GM19395 (cell line): ENCODE measurements around the gene SORCS2.

Experiments
- ATAC-seq: cut with Tn5 transposase; IDR thresholded peaks from one replicate; pipeline ENCODE4 v1.9.1; 2021; ENCODE audit warnings: mild to moderate bottlenecking, moderate library complexity; ENCODE audit not compliant: unreplicated experiment

The SORCS2 gene

DNA sequence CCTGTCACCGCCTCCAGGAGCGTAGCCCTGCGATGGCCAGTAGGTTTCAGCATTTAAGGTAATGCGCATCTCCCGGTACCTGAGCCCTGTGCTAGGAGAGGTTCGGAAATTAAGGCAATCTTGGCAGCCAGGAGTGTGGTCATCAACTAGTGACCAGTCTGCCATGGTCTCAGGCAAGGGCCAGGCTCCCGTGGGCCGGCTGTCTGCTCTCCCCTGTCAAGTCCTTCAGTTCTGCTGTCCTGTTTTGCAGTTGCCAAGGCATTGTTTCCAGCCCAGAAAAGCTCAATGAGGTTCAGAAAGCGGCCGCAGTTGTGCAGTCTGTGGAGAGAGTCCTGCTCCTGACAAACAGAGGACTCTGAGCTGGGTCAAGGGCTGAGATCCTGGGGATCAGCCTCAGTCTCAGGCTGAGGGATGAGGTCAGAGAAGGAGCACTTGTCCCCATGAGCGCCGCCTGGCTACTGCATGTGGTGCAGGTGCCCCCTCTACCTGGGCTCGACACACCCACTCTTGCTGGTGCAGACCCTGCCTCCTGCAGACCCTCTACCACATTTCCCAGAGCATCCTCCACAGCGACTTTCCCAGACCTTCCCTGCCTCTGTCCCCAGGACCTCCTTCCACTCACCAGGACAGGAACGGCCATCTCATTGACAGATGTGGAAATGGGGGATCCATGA is 295.8 kb downstream of the SORCS2 start:
- no peak for ATAC-seq

- ATAC-seq, result no peak
These were observed 299.6 kb downstream of the SORCS2 start for GRCh38 chr4:7491915-7492314.

DNA sequence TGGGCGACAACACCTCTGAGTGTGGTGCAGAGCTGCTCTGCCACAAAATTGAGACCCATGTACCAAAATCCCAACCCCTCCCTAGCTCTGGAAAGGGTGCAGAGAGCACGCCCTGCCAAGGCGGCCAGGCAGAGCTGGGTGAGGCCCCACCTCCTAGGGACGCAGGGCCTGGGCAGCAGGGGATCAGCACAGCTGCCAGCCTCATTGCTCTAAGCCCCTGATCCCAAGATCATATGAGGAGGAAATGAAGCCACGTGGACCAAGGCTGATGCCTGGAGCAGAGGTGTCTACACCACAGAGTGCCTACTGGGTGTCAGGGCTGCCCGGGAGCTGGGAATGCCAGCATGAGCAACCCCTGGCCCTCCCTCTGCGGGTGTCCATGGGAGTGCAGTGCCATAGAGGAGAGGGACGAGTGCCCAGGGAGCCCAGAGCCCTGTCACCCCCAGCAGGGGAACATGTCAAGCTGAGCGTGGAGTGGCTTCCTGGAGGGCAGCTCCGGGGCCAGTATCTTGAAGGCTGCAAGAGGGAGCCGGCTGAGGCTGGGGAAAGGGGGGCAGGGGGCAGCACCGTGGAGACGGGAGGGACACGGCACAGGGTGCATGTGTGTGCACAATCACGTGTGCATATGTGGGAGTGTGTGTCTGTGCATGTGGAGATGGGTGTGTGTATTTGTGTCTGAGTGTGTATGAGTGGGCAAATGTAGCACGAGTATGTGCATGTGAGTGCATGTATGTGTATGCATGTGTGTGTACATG is 306.3 kb downstream of the SORCS2 start:
- no peak for ATAC-seq

DNA sequence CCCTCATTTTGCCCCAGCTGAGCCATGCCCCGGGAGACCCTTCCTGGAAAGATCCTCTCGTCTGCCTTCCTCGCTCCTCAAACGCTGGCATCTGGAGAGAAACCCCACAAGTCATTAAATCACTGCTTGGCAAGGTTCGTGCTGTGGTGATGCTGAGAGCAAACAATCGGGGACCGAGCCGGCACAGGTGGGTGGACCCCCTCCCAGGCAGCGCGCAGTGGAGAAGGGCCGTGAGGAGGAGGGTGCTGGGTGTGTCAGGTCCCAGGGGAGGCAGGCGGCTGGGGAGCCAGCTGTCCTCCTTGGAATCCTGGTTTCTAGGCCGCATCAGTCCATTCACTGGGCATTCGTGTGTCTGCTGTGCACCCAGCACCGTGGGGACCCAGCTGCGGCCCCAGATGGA is 307.3 kb downstream of the SORCS2 start:
- no peak for ATAC-seq

- ATAC-seq, result no peak
These were observed 308.1 kb downstream of the SORCS2 start for GRCh38 chr4:7500404-7500803.

DNA sequence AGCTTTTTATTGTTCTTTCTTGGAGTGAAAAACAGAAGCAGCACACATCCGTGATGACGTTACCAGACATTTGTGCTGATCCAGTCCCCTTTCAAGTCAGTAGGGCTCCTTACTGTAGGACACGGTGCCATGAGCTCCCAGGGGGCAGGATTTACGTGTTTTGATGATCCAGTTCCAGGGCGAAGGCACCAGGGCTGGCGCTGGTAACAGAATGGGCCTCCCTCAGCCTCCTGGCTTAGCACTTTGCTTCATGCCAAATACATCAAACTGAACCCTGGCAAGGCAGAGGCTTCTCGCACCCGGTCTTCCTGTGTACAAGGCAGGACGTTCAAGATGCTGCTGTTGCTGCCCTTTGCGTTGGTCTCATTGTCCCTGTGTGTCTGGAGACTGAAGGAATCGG is 309.0 kb downstream of the SORCS2 start:
- ATAC-seq, result no peak

- no peak for ATAC-seq
These were observed 309.5 kb downstream of the SORCS2 start for GRCh38 chr4:7501873-7502272.

DNA sequence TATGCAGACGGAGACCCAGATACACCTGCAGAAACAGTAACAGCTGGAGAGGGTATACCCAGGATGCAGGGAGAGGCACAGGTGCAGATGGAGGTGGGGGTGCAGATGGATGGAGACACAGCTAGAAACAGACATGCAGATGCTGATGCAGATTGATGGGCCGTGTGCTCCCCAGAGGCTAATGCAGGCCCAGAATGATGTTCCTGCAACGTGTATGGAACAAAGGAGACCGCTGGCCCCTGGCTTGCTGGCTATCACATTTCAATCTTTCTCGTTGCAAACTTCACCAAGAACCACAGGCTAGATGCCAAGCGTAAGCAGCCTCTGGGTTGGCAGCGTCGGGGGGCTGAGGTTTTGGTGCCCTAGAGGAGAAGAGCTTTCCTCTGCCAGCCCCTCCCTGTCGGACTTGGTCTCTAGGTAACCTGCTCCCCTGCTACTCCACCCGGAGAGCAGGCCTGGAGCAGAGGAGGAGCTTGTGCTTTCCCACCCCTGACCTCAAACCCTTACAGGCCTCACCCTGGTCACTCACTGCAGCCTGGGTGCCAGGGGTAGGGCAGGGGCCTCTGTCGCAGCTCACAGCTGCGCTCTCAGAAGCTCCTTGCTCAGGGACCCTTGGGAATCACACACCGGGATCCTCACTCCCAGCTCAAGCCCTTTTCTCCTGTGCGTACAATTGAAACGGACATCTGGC is 311.4 kb downstream of the SORCS2 start:
- ATAC-seq, result no peak

GRCh38 chr4:7505116-7505900 is 313.0 kb downstream of the SORCS2 start:
- no peak for ATAC-seq

DNA sequence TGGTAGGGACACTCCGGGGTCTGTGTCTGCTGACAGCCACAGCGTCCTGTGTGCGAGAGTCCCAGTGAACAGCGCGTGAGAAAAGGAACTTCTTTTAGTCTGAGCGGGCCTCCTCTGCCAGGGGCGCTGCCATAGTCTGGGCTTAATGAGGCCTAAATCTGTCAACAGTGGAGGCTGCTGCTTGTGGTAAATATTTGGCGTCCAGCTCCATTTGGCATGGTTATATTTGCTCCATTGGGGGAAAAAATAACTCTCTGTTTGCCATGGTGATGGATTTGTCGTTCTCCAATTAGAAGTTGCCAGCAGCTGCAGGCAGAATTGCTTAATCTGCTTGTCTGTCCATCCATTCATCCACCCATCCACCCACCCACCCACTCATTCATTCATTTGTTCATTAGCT is 313.8 kb downstream of the SORCS2 start:
- ATAC-seq, result no peak

DNA sequence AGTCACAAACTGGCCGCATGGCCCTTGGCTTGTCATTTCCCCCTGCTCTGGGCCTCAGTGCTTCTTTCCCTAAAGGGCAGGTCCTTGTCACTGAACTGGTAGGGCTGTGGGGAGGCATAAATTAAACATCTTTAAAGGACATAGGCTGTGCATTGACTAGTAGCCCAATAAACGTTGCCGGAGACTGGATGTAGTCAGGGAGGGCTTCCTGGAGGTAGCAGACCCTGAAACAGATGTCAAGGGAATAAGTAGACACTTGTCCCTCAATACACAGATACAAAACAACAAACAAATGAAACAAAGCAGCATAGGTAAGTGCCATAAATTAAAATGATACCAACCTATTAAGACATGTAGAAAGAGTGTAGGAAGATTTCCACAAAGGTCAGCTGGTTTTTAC is 314.2 kb downstream of the SORCS2 start:
- ATAC-seq, result no peak

- ATAC-seq, result no peak
These were observed 315.0 kb downstream of the SORCS2 start for GRCh38 chr4:7507381-7507780.

- no peak for ATAC-seq
These were observed 317.7 kb downstream of the SORCS2 start for GRCh38 chr4:7510066-7510465.

DNA sequence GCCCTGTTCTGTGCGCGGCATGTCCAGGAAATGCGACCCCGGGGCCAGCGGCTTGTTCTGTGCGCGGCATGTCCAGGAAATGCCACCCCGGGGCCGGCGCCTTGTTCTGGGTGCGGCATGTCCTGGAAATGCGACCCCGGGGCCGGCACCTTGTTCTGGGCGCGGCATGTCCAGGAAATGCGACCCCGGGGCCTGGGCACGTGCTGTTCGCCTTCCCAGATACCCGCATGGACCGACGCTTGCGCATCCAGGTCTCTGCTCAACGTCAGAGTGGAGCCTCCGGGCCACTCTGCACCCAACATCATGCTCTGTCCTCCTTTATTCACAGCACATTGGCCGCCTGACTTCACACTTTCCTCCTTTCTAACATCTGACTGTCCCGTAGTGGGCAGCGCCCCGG is 318.2 kb downstream of the SORCS2 start:
- ATAC-seq, result no peak

- no peak for ATAC-seq
These were observed 319.2 kb downstream of the SORCS2 start for GRCh38 chr4:7511525-7511924.

GRCh38 chr4:7512428-7512827 is 320.1 kb downstream of the SORCS2 start:
- ATAC-seq, result no peak

DNA sequence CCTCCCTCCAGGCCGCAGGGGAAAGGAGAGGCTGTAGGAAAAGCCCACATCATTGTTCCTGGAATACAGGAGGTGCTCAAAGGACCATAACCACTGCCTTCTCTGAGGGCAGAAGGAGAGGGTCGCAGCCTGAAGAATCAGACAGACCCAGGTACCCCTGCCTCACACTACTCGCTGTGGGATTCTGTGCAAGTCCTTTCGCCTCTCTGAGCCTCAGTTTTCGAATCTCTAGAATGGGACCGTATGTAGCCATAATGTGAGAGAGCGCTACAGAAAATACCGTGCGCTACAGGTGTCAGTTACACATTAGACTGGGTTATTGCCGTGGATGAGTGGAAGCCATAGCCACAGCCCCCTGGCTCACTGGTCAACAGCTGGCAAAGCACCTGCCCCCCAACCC is 320.6 kb downstream of the SORCS2 start:
- ATAC-seq, result no peak

DNA sequence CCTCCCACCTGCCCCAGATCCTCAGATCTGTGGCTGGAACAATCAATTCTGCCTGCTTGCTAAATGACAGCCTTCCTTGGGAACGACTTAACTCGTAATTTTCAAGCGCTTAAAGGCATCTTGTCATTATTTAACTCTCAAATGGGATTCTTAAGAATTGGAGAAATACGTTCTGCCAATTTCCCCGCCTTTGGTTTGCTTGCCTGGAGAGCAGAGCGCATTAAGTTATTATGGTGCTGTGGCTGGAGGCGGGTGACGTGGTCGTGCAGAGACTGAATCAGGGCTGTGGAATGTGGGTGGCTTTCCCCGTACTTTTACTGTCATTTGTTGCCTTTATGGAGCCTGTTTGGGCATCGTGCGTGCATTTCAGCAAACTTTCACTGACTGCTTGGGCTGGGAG is 321.3 kb downstream of the SORCS2 start:
- ATAC-seq, result no peak

- no peak for ATAC-seq
These were observed 321.9 kb downstream of the SORCS2 start for GRCh38 chr4:7514281-7514680.

DNA sequence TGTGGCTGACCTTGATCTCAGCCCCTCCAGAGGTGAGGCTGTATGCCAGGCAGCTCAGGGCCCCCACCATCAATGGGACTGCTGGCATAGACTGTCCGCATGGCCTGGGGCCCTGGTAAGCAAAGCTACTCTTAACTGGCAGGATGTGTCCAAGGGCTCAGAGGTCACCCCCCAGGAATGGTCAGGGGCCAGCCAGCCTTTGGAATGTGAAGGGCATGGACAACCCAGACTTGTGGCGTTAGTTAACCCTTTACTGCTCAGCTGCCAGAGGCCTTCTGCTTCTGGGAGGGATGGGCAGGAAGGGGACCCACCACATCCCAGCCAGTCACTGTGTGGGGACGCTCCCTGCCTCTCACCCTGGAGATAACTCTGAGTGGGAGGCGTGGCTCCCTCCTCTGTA is 322.5 kb downstream of the SORCS2 start:
- ATAC-seq, result no peak

DNA sequence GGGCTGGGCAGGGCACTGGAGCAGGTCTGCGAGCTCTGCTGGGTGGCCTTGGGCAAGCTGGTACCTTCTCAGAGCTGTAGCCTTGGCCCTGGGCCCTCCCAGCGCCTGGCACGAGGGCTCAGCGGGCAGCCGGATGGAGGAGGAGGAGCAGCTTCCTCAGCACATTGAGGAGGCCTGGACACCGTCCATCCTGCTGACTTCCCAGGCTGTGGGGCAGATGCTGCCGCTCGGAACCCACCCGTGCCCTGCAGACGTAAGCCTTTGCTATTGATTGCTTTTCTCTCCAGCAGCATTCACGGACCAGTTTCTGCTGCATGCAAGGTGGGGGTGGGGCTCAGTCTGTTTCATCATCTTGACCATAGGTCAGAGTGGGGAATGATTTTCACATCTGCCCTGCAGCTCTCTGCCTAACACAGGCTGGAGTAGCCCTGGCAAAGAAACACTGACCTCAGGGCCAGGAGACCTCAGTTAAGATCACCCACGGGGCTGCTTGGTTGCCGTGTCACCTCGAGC is 323.1 kb downstream of the SORCS2 start:
- ATAC-seq, result no peak
